Measurements from ENCODE around the gene FBXO47. TPM values are rescaled to one million over a fixed set of nuclear protein-coding genes. Genes with fewer than 3 reads are reported as not detected.

FBXO47 gene
- polyA plus RNA-seq, 3 donors, result not detected

- no peaks in the 10 kb centered on the region for H3K9me3 ChIP-seq (replicated peaks in 1 of 2; ENCODE audit: control insufficient read depth in 1 of 2, insufficient read depth in 1 of 2, low read length in 2 of 2)
- H4K20me1 ChIP-seq (ENCODE audit: insufficient read depth, low read length), result peaks cover 99% of the 10 kb centered on the region
- no peak for DNase-seq
- H3K9ac ChIP-seq (ENCODE audit: insufficient read depth, low read length, poor library complexity, severe bottlenecking), result no peak overlapping the region
- no peaks in the 10 kb centered on the region for H3K27me3 ChIP-seq (ENCODE audit: control insufficient read depth in 2 of 2, insufficient read depth in 2 of 2, low read length in 2 of 2)
- TF ChIP-seq CTCF (IDR thresholded peaks at IDR 0.05), result no peak
- Mint-ChIP-seq H3K9me3 (no peaks in the 10 kb centered on the region), H3K36me3 (peaks cover 55 to 90% of the 10 kb centered on the region in 2 donors), H3K27me3 (ENCODE audit: low read depth in 3 of 3) (peaks cover 0 to 4% (median 0%) of the 10 kb centered on the region in 3 donors), H3K4me1 (peaks cover 13% of the 10 kb centered on the region), H3K4me3 (no peak overlapping the region), H3K27ac (peak overlapping the region in 2 of 7 donors; percentile 35 to 63)
- intact Hi-C loops (cut with micrococcal nuclease), result loop anchor here in 1 of 2 donors (5.0 kb wide), 1 partner anchor 51 kb away; no protein-coding TSS in a partner anchor
- H3K79me2 ChIP-seq (ENCODE audit: insufficient read depth, low read length), result peaks cover 67% of the 10 kb centered on the region
- H3K4me2 ChIP-seq (replicated peaks; ENCODE audit: extremely low read depth, low read length, poor library complexity, severe bottlenecking), result no peak overlapping the region
- H2AFZ ChIP-seq (ENCODE audit: insufficient read depth, low read depth, low read length, poor library complexity, severe bottlenecking), result no peak overlapping the region
- H3K27ac ChIP-seq (ENCODE audit: low read depth in 1 of 2, low read length in 2 of 2), result peak overlapping the region in 1 of 2 donors; percentile 33
- WGBS (ENCODE audit: insufficient coverage), result 100% methylated on average over 1 of the region's 10 CpGs
- no peak overlapping the region for H3K4me3 ChIP-seq (replicated peaks in 1 of 3; ENCODE audit: low read depth in 2 of 3, low read length in 3 of 3)
- peaks cover 11% of the 10 kb centered on the region in 2 donors for H3K4me1 ChIP-seq (ENCODE audit: control insufficient read depth in 1 of 2, insufficient read depth in 2 of 2, low read length in 2 of 2)
- H3K36me3 ChIP-seq (replicated peaks in 1 of 2; ENCODE audit: control insufficient read depth in 1 of 2, insufficient read depth in 2 of 2, low read length in 2 of 2), result peaks cover 72 to 94% of the 10 kb centered on the region in 2 donors
These were observed 56.0 kb downstream of the FBXO47 start for GRCh38 chr17:38911081-38911730.

DNA sequence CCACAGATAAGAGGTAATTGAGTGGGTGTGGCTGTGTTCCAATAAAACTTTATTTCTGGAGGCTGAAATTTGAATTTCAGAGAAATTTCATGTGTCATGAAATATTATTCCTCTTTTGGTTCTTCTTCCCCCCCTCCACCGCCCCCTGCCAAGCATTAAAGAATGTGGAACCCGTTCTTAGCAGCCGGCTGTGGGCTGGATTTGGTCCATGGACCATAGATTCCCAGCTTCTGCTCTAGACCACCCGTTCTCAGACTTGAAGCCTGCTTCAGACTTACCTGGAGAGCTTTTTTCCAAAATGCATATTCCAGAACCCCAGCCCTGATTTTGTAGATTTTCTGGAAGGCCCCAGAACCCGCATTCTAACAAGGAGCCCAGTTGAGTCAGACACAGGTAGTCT is 56.9 kb downstream of the FBXO47 start:
- no peak overlapping the region for H3K4me3 ChIP-seq (replicated peaks in 1 of 3; ENCODE audit: low read depth in 2 of 3, low read length in 3 of 3)
- H3K27ac ChIP-seq (ENCODE audit: low read depth in 1 of 2, low read length in 2 of 2), result no peak overlapping the region
- peaks cover 52 to 88% of the 10 kb centered on the region in 2 donors for H3K36me3 Mint-ChIP-seq
- H3K36me3 ChIP-seq (replicated peaks in 1 of 2; ENCODE audit: control insufficient read depth in 1 of 2, insufficient read depth in 2 of 2, low read length in 2 of 2), result peaks cover 65 to 87% of the 10 kb centered on the region in 2 donors
- no peaks in the 10 kb centered on the region for H3K9me3 Mint-ChIP-seq
- no peak overlapping the region for H3K9ac ChIP-seq (ENCODE audit: insufficient read depth, low read length, poor library complexity, severe bottlenecking)
- H3K9me3 ChIP-seq (replicated peaks in 1 of 2; ENCODE audit: control insufficient read depth in 1 of 2, insufficient read depth in 1 of 2, low read length in 2 of 2), result no peaks in the 10 kb centered on the region
- H2AFZ ChIP-seq (ENCODE audit: insufficient read depth, low read depth, low read length, poor library complexity, severe bottlenecking), result no peak overlapping the region
- H3K4me3 Mint-ChIP-seq, result no peak overlapping the region
- no peak for DNase-seq
- no peaks in the 10 kb centered on the region for H3K27me3 ChIP-seq (ENCODE audit: control insufficient read depth in 2 of 2, insufficient read depth in 2 of 2, low read length in 2 of 2)
- 69% methylated on average over 5 of the region's 5 CpGs for WGBS (ENCODE audit: insufficient coverage)
- H3K27me3 Mint-ChIP-seq (ENCODE audit: low read depth in 3 of 3), result peaks cover 0 to 1% (median 0%) of the 10 kb centered on the region in 3 donors
- intact Hi-C loops (cut with micrococcal nuclease), result loop anchor here in 1 of 2 donors (5.0 kb wide), 1 partner anchor 52 kb away; no protein-coding TSS in a partner anchor
- H3K27ac Mint-ChIP-seq, result peak overlapping the region in 1 of 7 donors; percentile 46
- TF ChIP-seq CTCF (IDR thresholded peaks at IDR 0.05), result no peak
- H3K4me1 ChIP-seq (ENCODE audit: control insufficient read depth in 1 of 2, insufficient read depth in 2 of 2, low read length in 2 of 2), result peaks cover 18% of the 10 kb centered on the region in 2 donors
- H3K4me1 Mint-ChIP-seq, result peaks cover 22% of the 10 kb centered on the region
- peaks cover 99% of the 10 kb centered on the region for H4K20me1 ChIP-seq (ENCODE audit: insufficient read depth, low read length)
- no peak overlapping the region for H3K4me2 ChIP-seq (replicated peaks; ENCODE audit: extremely low read depth, low read length, poor library complexity, severe bottlenecking)
- peaks cover 75% of the 10 kb centered on the region for H3K79me2 ChIP-seq (ENCODE audit: insufficient read depth, low read length)

Measured in CD14-positive monocyte (primary cell).